ENCODE data around the gene PCNX2. TPM values are rescaled to one million over a fixed set of nuclear protein-coding genes. Genes with fewer than 3 reads are reported as not detected.
A peak's percentile ranks its signal among the peaks of the same experiment; 100 is the strongest.
"Not testable (repeated sequence)": the region's sequence is repeated elsewhere in the genome, so short reads cannot be mapped to it uniquely, and the experiment has no call there.

PCNX2 gene
- total and polyA plus RNA-seq, 3 donors from 2014 or later, result 8.4 to 28.9 (median 27.6) TPM

GRCh38 chr1:233113009-233113879 is 182.3 kb downstream of the PCNX2 start:
- no peaks in the 10 kb centered on the region for H3K9me3 ChIP-seq
- H3K4me1 ChIP-seq, result no peaks in the 10 kb centered on the region
- no peaks in the 10 kb centered on the region for H3K27me3 ChIP-seq
- no peak overlapping the region for H3K4me3 ChIP-seq
- intact Hi-C loops (cut with DNase I; ENCODE audit: low total_unique reads), result no loop called here
- H3K27ac ChIP-seq, result no peak overlapping the region
- peak; percentile 32 for DNase-seq
- H3K36me3 ChIP-seq (ENCODE audit: low read depth, missing control alignments), result no peaks in the 10 kb centered on the region
- WGBS, 2 donors, result 67 to 69% methylated on average over 8 of the region's 8 CpGs
- TF ChIP-seq POLR2A (IDR thresholded peaks at IDR 0.05), result no peak
- TF ChIP-seq, protein P1, sequence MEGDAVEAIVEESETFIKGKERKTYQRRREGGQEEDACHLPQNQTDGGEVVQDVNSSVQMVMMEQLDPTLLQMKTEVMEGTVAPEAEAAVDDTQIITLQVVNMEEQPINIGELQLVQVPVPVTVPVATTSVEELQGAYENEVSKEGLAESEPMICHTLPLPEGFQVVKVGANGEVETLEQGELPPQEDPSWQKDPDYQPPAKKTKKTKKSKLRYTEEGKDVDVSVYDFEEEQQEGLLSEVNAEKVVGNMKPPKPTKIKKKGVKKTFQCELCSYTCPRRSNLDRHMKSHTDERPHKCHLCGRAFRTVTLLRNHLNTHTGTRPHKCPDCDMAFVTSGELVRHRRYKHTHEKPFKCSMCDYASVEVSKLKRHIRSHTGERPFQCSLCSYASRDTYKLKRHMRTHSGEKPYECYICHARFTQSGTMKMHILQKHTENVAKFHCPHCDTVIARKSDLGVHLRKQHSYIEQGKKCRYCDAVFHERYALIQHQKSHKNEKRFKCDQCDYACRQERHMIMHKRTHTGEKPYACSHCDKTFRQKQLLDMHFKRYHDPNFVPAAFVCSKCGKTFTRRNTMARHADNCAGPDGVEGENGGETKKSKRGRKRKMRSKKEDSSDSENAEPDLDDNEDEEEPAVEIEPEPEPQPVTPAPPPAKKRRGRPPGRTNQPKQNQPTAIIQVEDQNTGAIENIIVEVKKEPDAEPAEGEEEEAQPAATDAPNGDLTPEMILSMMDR (IDR thresholded peaks at IDR 0.05), result no peak

DNA sequence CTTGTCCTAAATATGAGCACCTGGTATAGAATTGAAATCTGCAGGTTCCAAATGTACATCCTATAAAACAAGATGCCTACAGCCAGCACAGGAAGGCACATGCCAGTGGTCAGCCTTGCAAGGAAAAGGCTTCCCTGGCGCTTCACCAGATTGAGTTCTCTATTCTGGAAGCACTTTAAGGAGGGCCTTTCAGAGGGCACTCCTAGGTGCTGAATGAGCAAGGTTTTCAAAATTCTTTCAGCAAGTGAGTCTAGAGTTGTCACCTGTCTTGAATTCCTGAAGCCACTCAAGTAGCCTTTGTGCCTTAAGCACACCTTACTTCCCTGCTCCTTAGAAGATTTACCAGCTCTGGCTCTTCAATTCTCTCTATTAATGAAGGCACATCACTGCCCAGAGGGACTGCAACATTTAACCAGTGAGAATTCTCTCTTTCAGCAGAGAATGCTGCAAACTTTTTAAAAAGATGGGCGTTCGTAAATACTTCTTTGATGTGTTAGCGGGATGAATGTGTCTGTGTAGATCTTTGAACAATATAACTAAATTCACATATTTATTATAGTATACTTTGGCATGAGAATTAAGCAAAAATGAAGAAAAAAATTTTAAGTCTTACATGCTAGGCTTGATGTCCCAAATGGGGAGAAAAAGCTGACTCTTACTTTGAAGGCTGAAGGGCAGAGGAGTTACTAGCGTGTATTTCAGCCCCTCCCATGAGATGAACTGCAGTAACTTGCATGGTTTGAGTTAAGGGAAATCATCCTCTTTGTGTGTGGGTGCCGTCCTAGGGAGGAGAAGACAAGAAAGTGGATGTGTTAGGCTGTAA is 183.1 kb downstream of the PCNX2 start:
- intact Hi-C loops (cut with DNase I; ENCODE audit: low total_unique reads), result no loop called here
- no peaks in the 10 kb centered on the region for H3K4me1 ChIP-seq
- no peak for TF ChIP-seq POLR2A (IDR thresholded peaks at IDR 0.05)
- TF ChIP-seq, protein P1 (IDR thresholded peaks at IDR 0.05), result no peak
- H3K27ac ChIP-seq, result no peak overlapping the region
- no peaks in the 10 kb centered on the region for H3K9me3 ChIP-seq
- no peaks in the 10 kb centered on the region for H3K27me3 ChIP-seq
- H3K36me3 ChIP-seq (ENCODE audit: low read depth, missing control alignments), result no peaks in the 10 kb centered on the region
- WGBS, 2 donors, result 81% methylated on average over 6 of the region's 6 CpGs
- no peak for DNase-seq
- no peak overlapping the region for H3K4me3 ChIP-seq

- WGBS, 2 donors, result 95 to 97% methylated on average over 2 of the region's 2 CpGs
- intact Hi-C loops (cut with DNase I; ENCODE audit: low total_unique reads), result no loop called here
- DNase-seq, result no peak
- Histone ChIP-seq H3K9me3 (no peaks in the 10 kb centered on the region), H3K36me3 (ENCODE audit: low read depth, missing control alignments) (no peaks in the 10 kb centered on the region), H3K4me3 (no peak overlapping the region), H3K4me1 (no peaks in the 10 kb centered on the region), H3K27me3 (no peaks in the 10 kb centered on the region), H3K27ac (no peak overlapping the region)
- TF ChIP-seq POLR2A (IDR thresholded peaks at IDR 0.05), result no peak
- TF ChIP-seq, protein P1 (IDR thresholded peaks at IDR 0.05), result no peak
Measured at GRCh38 chr1:233111731-233112130, 183.8 kb downstream of the PCNX2 start.

GRCh38 chr1:233109096-233109495 is 186.4 kb downstream of the PCNX2 start:
- Histone ChIP-seq H3K4me3 (no peak overlapping the region), H3K27ac (no peak overlapping the region), H3K9me3 (no peaks in the 10 kb centered on the region), H3K4me1 (no peaks in the 10 kb centered on the region), H3K36me3 (ENCODE audit: low read depth, missing control alignments) (no peaks in the 10 kb centered on the region), H3K27me3 (no peaks in the 10 kb centered on the region)
- WGBS, 2 donors, result 78 to 84% methylated on average over 6 of the region's 6 CpGs
- DNase-seq, result no peak
- TF ChIP-seq POLR2A (IDR thresholded peaks at IDR 0.05), result no peak
- TF ChIP-seq, protein P1 (IDR thresholded peaks at IDR 0.05), result no peak
- intact Hi-C loops (cut with DNase I; ENCODE audit: low total_unique reads), result no loop called here

DNA sequence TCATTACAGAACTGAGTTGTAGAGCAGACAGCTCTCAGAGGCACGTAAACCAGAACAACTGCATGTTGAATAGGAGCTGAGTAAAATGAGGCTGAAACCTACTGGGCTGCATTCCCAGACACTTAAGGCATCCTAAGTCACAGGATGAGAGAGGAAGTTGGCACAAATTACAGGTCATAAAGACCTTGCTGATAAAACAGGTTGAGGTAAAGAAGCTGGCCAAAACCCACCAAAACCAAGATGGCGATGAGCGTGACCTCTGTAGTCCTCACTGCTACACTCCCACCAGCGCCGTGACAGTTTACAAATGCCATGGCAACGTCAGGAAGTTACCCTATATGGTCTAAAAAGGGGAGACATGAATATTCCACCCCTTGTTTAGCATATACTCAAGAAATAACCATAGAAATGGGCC is 187.8 kb downstream of the PCNX2 start:
- H3K27me3 ChIP-seq; H3K4me3 ChIP-seq; H3K36me3 ChIP-seq (ENCODE audit: low read depth, missing control alignments); intact Hi-C loops (cut with DNase I; ENCODE audit: low total_unique reads); H3K27ac ChIP-seq; H3K4me1 ChIP-seq; DNase-seq; H3K9me3 ChIP-seq: not testable (repeated sequence)
- 64 to 84% methylated on average over 6 of the region's 6 CpGs for WGBS, 2 donors

Measured in testis (tissue), 3 donors.